Stimulated activated CD4-positive, alpha-beta T cell treated with anti-CD3 and anti-CD28 coated beads, TNF-alpha, amount 100 ng/mL, for 4 hours (primary cell): ENCODE data around the gene RPN1.

Source experiments
- DNase-seq, 3 experiments: peaks; one replicate each; pipeline ENCODE4 v3.0.0-alpha.2; 2020; ENCODE audit warnings: low read depth in 3 of 3

The RPN1 gene

GRCh38 chr3:128648940-128649663, 1.5 kb downstream of the RPN1 start:
- DNase-seq, result no peak

DNA sequence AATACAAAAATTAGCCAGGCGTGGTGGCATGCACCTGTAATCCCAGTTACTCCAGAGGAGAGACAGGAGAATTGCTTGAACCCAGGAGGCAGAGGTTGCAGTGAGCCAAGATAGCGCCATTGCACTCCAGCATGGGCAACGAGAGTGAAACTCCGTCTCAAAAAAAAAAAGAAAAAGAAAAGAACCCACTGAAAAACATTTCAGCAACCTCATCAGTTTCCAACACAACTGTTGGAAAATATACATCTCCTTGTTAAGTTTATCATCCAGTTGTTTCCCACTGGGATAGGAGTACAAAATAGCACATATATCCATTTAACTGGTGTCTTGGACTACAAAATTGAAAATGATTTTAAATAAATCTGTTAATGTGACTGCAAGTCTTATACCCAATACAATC, 2.2 kb downstream of the RPN1 start:
- DNase-seq, result no peak

DNA sequence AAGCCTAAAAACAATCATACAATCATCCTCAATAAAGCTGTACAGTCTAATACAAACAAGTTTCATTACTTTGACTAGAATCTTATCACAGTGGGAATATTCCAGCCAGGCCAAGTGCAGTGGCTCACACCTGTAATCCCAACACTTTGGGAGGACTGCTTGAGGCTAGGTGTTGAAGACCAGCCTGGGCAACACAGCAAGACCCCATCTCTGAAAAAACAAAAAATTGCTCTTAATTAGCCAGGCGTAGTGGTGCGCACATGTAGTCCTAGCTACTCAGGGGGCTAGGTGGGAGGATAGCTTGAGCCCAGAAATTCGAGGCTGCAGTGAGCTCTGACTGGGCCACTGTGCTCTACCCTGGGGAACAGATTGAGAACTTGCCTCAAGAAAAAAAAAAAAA, 3.3 kb downstream of the RPN1 start:
- DNase-seq, result no peak

- DNase-seq, result no peak
Observed at GRCh38 chr3:128634075-128634611, 16.5 kb downstream of the RPN1 start.

- no peak for DNase-seq
Observed at GRCh38 chr3:128632301-128632700, 18.3 kb downstream of the RPN1 start.

DNA sequence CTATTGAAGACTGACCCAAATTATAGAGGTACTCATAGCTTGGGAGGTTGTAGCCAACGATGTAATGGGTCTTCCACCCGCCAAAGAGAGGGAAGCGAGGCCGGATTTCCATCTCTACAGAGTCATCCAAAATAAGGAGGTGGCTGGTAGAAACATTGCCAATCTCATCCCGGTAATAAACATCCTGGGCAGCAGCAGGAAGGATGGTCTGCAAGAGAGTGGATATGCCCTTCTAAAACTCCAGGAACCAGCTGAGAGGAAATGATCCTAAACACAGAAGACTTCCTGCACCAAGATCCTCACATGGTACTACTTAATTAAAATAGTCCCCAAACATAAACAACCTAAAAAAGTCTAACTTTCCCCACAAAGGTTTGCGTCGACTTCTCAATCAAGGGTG, 20.7 kb downstream of the RPN1 start:
- no peak for DNase-seq

- no peak for DNase-seq
Observed at GRCh38 chr3:128625409-128625945, 25.1 kb downstream of the RPN1 start.

GRCh38 chr3:128624526-128625138, 26.0 kb downstream of the RPN1 start:
- DNase-seq, result no peak

GRCh38 chr3:128623762-128624176, 26.8 kb downstream of the RPN1 start:
- DNase-seq, result no peak

DNA sequence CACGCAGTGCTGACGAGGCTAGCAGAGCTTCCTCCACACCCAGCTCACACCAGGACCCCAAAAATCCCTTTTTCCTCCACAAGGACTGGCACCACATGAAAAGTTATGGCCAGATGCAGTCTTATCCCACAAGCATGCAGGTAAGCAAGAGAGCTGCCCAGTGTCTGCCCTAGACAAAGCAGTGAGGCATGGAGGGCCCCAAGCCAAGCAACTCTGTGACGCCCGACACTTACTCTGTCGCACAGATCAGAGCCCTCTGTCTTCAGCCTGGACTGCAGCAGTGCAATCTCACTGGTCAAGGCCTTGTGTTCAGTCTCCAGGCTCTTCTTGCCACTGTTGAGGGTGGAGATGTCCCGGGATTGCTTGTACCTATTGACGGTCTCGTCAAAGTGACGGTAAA, 28.7 kb downstream of the RPN1 start:
- DNase-seq, result no peak

GRCh38 chr3:128621234-128621633, 29.4 kb downstream of the RPN1 start:
- no peak for DNase-seq

DNA sequence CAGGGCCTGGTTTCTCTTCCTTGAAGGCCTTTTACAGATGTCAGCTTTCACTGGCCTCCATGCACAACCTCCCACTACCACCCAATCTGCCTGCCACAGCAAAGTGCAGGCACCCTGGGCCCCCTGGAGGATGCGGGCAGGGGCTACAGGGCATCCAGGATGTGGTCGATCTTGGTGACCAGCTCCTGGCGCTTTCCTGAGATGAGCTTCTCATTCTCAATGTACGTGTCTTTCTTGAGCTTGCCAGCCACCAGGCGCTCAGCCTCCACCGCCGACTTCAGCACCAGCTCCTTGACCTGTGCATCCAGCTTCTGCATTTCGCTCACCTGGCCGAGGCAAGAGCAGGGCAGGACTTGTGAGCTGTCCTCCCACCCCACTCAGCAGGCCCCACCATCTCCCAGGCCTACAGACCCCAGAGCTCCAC, 30.3 kb downstream of the RPN1 start:
- no peak for DNase-seq

DNA sequence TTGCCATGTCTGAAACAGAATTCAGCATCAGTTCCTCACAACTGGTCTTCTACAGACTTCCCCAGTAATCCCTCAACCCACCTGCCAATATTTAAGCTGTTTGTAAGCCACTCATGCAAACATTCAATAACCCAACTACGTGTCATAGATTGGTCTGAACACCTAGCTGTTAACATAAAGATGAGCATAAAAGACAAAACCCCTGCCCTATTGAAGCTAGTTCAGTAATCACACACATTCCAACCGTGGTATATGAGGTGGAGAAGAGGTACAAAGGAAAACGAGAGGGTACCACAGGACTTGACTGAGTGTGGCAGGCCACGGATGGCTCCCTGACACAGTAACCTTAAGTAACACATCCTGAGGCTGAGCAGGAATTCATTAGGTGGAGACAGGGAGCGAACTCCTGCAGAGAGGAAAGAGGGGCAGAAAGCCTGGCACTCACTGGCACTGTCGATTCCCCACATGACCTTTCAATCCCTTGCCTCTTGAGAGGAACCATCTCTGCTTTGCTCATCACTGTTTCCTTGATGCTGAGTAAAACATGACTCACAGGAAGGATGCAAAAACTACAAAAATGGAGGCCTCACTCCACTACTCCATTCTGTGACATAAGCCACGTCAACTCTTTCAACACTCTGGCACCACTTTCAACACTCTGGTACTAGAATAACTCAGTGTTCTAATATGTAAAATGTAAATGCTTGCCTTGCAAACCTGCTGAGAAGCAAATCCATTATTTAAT, 31.3 kb downstream of the RPN1 start:
- no peak for DNase-seq

DNA sequence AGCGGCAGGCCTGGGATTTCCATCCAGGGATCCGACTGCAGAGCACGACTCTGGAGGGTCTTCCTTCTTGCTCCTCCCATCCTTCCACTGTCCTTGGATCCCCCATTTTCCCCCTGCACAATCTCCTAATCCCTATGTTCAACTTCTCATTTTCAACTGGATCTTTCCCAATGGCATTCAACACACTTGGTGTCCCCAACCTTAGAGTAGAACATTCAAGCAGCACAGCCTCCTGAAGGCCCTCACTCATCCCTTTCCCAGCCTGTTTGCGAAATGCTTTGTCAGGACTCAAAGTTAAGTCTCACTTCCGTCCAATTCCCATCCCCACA, 32.3 kb downstream of the RPN1 start:
- DNase-seq, result no peak

GRCh38 chr3:128617557-128618397, 32.8 kb downstream of the RPN1 start:
- DNase-seq, result peak; percentile 97 to 99 (median 98)

DNA sequence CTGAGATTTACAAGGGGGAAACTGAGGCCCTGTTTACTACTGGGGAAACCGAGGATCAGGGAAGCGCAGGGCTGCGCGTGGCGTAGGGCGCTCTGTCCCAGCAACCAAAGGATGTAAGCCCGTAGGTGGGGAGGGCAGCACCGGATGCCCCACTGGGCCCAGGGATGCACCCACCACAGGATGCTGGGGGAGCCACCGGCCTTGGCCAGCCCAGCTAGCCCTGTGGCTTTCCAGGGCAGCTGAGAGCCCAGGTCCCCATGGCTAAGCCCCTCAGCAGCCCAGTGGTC, 33.4 kb downstream of the RPN1 start:
- no peak for DNase-seq

- no peak for DNase-seq
Observed at GRCh38 chr3:128616516-128617269, 33.9 kb downstream of the RPN1 start.

DNA sequence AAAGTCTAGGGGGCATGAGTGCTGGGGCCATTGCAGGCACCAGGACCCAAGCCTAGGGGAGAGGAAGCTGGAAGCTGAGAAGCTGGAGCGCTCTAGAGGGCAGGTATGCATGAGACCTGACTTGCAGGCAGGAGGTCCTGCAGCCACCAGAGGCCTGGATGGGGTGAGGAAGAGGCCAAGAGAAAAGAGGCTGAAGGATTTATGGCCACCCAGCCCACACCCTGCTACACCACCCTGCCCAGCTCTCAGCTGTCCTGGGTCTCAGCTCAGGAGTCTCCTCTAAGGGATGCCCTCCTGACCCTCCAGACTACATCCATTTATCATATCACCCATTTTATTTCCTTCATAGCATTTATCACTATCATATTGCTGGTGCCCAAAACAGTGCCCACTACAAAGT, 36.5 kb downstream of the RPN1 start:
- no peak for DNase-seq

DNA sequence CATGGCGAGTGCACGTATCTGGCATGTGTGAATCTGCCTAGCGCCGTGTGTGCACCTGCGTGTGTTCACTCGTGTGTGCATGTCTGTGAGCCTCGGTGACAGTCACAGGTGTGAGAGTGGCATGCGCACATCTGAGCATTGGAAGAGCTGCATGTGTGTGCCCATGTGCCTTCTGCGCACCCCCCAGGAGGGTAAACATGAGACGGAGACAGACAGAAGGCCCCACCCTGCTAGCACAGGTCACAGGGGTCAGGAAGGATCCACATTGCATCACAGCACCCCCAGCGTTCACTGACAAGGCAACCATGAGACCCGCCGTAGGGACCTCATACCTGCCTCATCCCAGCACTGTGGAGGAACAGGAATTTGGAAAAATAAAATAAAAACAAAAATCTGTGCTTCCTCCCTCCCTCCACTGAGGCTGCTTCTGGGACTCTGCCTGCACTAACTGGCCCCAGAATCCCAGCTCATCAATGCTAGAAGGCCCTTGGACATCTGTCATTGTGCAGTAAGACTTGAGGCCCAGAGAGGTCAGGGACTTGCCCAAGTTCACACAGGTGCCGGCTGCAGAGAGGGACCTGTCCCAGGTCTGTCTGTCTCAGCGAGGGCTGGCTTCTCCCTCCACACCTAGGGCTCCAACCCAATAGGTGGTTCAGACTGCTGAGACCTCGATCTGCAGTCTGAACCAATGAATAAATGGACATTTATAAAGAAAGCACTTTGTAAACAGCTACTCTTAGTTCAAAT, 37.4 kb downstream of the RPN1 start:
- DNase-seq, result no peak

- no peak for DNase-seq
Observed at GRCh38 chr3:128610451-128611070, 40.1 kb downstream of the RPN1 start.
